Stomach (tissue), 4 donors: ENCODE data around the gene IFNL1.

Experiments
- CTCF ChIP-seq, 7 experiments: fragments of 450-650 bp in 4 of 7; fragments of 200-600 bp in 3 of 7; sonication (generic) in 3 of 7; IDR thresholded peaks; one replicate each; pipeline ENCODE4 v1.5.1; 2016 to 2019; ENCODE audit warnings: antibody characterized with exemption in 7 of 7, control low read depth in 2 of 7, mild to moderate bottlenecking in 1 of 7
- EP300 ChIP-seq: sonication (generic); formaldehyde crosslinking; IDR thresholded peaks from one replicate; pipeline ENCODE4 v1.6.1; 2017; ENCODE audit warnings: antibody characterized with exemption
- POLR2A ChIP-seq, 4 donors: fragments of 450-650 bp; IDR thresholded peaks; one replicate each; pipeline ENCODE4 v1.6.1; 2016; ENCODE audit warnings: antibody characterized with exemption in 4 of 4, control low read depth in 2 of 4, mild to moderate bottlenecking in 1 of 4, moderate library complexity in 1 of 4

GRCh38 chr19:39296906-39297305 lies 699 bp downstream of the IFNL1 start:
- TF ChIP-seq CTCF (IDR thresholded peaks at IDR 0.05) (no peak), POLR2A (IDR thresholded peaks at IDR 0.05) (no peak), EP300 (no peak)
